Esophagus muscularis mucosa (tissue), 4 donors: Measurements from ENCODE around the gene CASP9. TPM values are rescaled to one million over a fixed set of nuclear protein-coding genes. Genes with fewer than 3 reads are reported as not detected.

ENCODE experiments used
- DNase-seq: peaks from one replicate; pipeline ENCODE4 v3.0.0-alpha.2; 2017; ENCODE audit errors: extremely low spot score
- H3K27ac ChIP-seq, 4 donors: fragments of 200-600 bp; sonication (generic); replicated peaks in 1 of 4; 1 replicate in 3 of 4; 2 replicates in 1 of 4; pipeline ENCODE4 v1.5.1; 2016 to 2019; ENCODE audit warnings: mild to moderate bottlenecking in 1 of 4
- H3K27me3 ChIP-seq, 4 donors: fragments of 200-600 bp; sonication (generic); one replicate each; pipeline versions ENCODE4 v1.5.1 to v1.6.0; 2016 to 2019
- H3K36me3 ChIP-seq, 4 donors: fragments of 200-600 bp; sonication (generic); one replicate each; pipeline ENCODE4 v1.5.1; 2016 to 2019
- H3K4me1 ChIP-seq, 4 donors: fragments of 200-600 bp; sonication (generic); one replicate each; pipeline ENCODE4 v1.5.1; 2016 to 2019
- H3K4me3 ChIP-seq, 4 donors: fragments of 200-600 bp; sonication (generic); 1 replicate in 2 of 4; 2 replicates in 2 of 4; pipeline ENCODE4 v1.5.1; 2016 to 2019; ENCODE audit warnings: mild to moderate bottlenecking in 4 of 4, moderate library complexity in 1 of 4
- H3K9me3 ChIP-seq, 4 donors: fragments of 200-600 bp; sonication (generic); 1 replicate in 3 of 4; 2 replicates in 1 of 4; pipeline ENCODE4 v1.5.1; 2016 to 2019
- EP300 ChIP-seq: sonication (generic); formaldehyde crosslinking; IDR thresholded peaks from one replicate; pipeline ENCODE4 v1.6.1; 2017; ENCODE audit warnings: antibody characterized with exemption
- POLR2A ChIP-seq: fragments of 450-650 bp; IDR thresholded peaks from one replicate; pipeline ENCODE4 v1.6.1; 2017; ENCODE audit warnings: antibody characterized with exemption, moderate library complexity, mild to moderate bottlenecking, low read depth
- POLR2AphosphoS5 ChIP-seq, 2 donors: sonication (generic); formaldehyde crosslinking; IDR thresholded peaks; one replicate each; pipeline ENCODE4 v1.6.1; 2017; ENCODE audit warnings: antibody characterized with exemption in 2 of 2
- WGBS: methylation state at CpG from one replicate; pipeline ENCODE4 v1.1.5; 2018; 5-methylcytosine and 5-hydroxymethylcytosine counted together
- intact Hi-C: fragments of 100-400 bp; cut with DNase I; formaldehyde crosslinking; loops from one replicate; pipeline ENCODE4 v1.15.1; 2023
- small RNA-seq, 3 donors: library from RNA; depleted of rRNA; stranded (forward); fragments of <200 nt; gene quantifications; one replicate each; pipeline ENCODE3, GENCODE V24; 2016
- total RNA-seq, 4 donors: library from RNA; depleted of rRNA; stranded (reverse); fragments of >200 nt; gene quantifications; one replicate each; pipeline versions ENCODE4 v1.1.0 to v1.2.1, GENCODE V29; 2016
- TF ChIP-seq, protein P1 (sequence below), 3 experiments: fragments of 200-600 bp in 2 of 3; fragments of 450-650 bp in 1 of 3; sonication (generic) in 2 of 3; IDR thresholded peaks; one replicate each; pipeline ENCODE4 v1.5.1; 2017 to 2019; ENCODE audit warnings: antibody characterized with exemption in 3 of 3, mild to moderate bottlenecking in 2 of 3, moderate library complexity in 1 of 3

Gene CASP9
- total RNA-seq, 4 donors from 2014 or later: 9.1 to 12.6 (median 11.0) TPM

DNA sequence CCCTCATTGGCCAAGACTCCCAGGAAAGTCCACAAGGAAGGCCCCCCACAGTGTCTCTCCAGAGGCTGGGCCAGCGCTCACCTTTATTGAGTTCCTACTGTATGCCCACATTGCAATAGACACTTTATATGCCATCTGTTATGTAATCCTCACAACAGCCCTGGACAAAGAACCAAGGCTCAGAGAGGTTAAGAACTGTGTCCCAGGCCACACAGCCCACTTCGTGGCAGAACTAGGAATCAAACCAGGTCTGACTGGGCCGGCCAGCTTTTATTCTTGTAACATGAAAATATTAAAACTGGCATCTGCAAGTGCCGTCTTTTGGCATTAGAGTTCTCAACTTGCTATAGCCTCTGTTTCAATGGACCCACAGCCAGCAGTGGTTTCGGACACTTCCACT is 81.3 kb downstream of the CASP9 start:
- 89% methylated on average over 5 of the region's 5 CpGs for WGBS
- no peaks in the 10 kb centered on the region for H3K27me3 ChIP-seq
- intact Hi-C loops: no loop called here
- no peak overlapping the region for H3K27ac ChIP-seq
- no peak for DNase-seq
- no peaks in the 10 kb centered on the region for H3K36me3 ChIP-seq
- H3K4me3 ChIP-seq: no peak overlapping the region
- TF ChIP-seq POLR2AphosphoS5 (IDR thresholded peaks at IDR 0.05) (no peak), POLR2A (no peak), EP300 (no peak)
- TF ChIP-seq, protein P1, sequence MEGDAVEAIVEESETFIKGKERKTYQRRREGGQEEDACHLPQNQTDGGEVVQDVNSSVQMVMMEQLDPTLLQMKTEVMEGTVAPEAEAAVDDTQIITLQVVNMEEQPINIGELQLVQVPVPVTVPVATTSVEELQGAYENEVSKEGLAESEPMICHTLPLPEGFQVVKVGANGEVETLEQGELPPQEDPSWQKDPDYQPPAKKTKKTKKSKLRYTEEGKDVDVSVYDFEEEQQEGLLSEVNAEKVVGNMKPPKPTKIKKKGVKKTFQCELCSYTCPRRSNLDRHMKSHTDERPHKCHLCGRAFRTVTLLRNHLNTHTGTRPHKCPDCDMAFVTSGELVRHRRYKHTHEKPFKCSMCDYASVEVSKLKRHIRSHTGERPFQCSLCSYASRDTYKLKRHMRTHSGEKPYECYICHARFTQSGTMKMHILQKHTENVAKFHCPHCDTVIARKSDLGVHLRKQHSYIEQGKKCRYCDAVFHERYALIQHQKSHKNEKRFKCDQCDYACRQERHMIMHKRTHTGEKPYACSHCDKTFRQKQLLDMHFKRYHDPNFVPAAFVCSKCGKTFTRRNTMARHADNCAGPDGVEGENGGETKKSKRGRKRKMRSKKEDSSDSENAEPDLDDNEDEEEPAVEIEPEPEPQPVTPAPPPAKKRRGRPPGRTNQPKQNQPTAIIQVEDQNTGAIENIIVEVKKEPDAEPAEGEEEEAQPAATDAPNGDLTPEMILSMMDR (IDR thresholded peaks at IDR 0.05): no peak
- no peaks in the 10 kb centered on the region for H3K9me3 ChIP-seq
- H3K4me1 ChIP-seq: no peaks in the 10 kb centered on the region

DNA sequence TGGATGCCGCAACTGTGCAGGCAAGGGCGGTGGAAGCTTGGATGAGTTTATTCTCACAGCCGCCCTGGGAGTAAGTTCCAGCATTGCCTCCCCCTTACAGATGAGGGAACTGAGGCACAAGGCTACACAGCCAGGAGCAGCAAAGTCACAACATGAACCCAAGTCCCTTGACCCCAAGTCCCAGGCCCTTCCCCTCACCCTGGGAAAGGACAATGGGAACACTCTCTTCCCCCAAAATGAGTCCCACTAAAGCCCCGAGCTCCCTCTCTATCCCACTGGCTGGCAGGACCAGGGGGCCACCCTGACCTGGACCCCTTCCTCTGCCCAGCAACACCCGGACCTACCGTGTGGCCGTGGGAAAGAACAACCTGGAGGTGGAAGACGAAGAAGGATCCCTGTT is 81.9 kb downstream of the CASP9 start:
- WGBS: 89% methylated on average over 8 of the region's 8 CpGs
- intact Hi-C loops: no loop called here
- TF ChIP-seq POLR2A (no peak), POLR2AphosphoS5 (IDR thresholded peaks at IDR 0.05) (no peak), EP300 (no peak)
- TF ChIP-seq, protein P1 (IDR thresholded peaks at IDR 0.05): no peak
- Histone ChIP-seq H3K27me3 (no peaks in the 10 kb centered on the region), H3K36me3 (no peaks in the 10 kb centered on the region), H3K4me1 (no peaks in the 10 kb centered on the region), H3K9me3 (no peaks in the 10 kb centered on the region), H3K4me3 (no peak overlapping the region), H3K27ac (no peak overlapping the region)
- no peak for DNase-seq

Small RNA genes within 50 kb of the gene (small RNA-seq; reads per million reads assigned to genes)
- gene SCARNA21B: 0 reads per million in 3 donors

Other genes with a start within 250 kb of the CASP9 start
- gene EFHD2, start 114.3 kb downstream of the CASP9 start, total RNA-seq: 10 to 100 TPM; 30.3 to 57.4 (median 55.2) TPM
- under 1 TPM in 1 of 4 donors, not detected in 3; 0.66 TPM for gene CTRC, start 85.8 kb downstream of the CASP9 start, total RNA-seq
- gene CELA2A, start 67.5 kb downstream of the CASP9 start, total RNA-seq: not detected
- not detected for gene CELA2B, start 48.1 kb downstream of the CASP9 start, total RNA-seq
- gene DNAJC16, start 2.6 kb upstream of the CASP9 start, total RNA-seq: 10 to 100 TPM; 12.0 to 13.0 (median 12.4) TPM
- gene AGMAT, start 60.8 kb upstream of the CASP9 start, total RNA-seq: not detected
- gene DDI2, start 93.2 kb upstream of the CASP9 start, total RNA-seq: 10 to 100 TPM; 14.4 to 24.9 (median 17.2) TPM
- gene PLEKHM2, start 160.1 kb upstream of the CASP9 start, total RNA-seq: 10 to 100 TPM; 44.4 to 68.2 (median 55.2) TPM
- gene SLC25A34, start 212.0 kb upstream of the CASP9 start, total RNA-seq: under 1 TPM; 0.66 to 0.97 (median 0.76) TPM
- not detected for gene TMEM82, start 218.3 kb upstream of the CASP9 start, total RNA-seq
- gene FBLIM1, start 234.6 kb upstream of the CASP9 start, total RNA-seq: 100 to 1,000 TPM in 1 of 4 donors, 10 to 100 TPM in 3; 44.9 to 115 (median 71.8) TPM